H1 (cell line): ENCODE measurements around the gene LIPC. TPM values are rescaled to one million over a fixed set of nuclear protein-coding genes. Genes with fewer than 3 reads are reported as not detected.

Source experiments
- CTCF ChIA-PET: fragments of 300-600 bp; sonication (Branson Sonifier 250); formaldehyde crosslinking; loops from one replicate; lab custom pipeline; 2021; ENCODE audit not compliant: partially characterized antibody; lab: Charles Lee
- POLR2A ChIA-PET: fragments of 300-600 bp; sonication (Branson Sonifier 250); formaldehyde crosslinking; loops from one replicate; lab custom pipeline; 2021; ENCODE audit warnings: inconsistent platforms; ENCODE audit not compliant: partially characterized antibody; lab: Charles Lee
- DNase-seq, 2 experiments: peaks; one replicate each; pipeline versions ENCODE4 v3.0.0 to v3.0.0-alpha.2; 2010 to 2022; ENCODE audit warnings: low spot score in 2 of 2, low read depth in 1 of 2, mixed read lengths in 1 of 2
- FAIRE-seq: peaks from 2 replicates; lab custom pipeline; 2011; peaks lifted over from hg19 to GRCh38; lab: Jason Lieb, UNC
- H2AFZ ChIP-seq: 2 replicates; pipeline ENCODE4 v1.8.1; 2012; ENCODE audit warnings: low read length, inconsistent platforms
- H2AK5ac ChIP-seq: 2 replicates; pipeline ENCODE4 v1.6.1; 2013; ENCODE audit warnings: low read depth, low read length
- H2BK120ac ChIP-seq: replicated peaks from 2 replicates; pipeline ENCODE3; 2013; ENCODE audit warnings: low read depth, low read length, inconsistent platforms
- H2BK12ac ChIP-seq: 2 replicates; pipeline ENCODE4 v1.6.1; 2013; ENCODE audit warnings: low read depth, low read length
- H2BK15ac ChIP-seq: 2 replicates; pipeline ENCODE4 v1.6.1; 2013; ENCODE audit warnings: low read length
- H2BK20ac ChIP-seq: 2 replicates; pipeline ENCODE4 v1.6.1; 2013; ENCODE audit warnings: low read length
- H2BK5ac ChIP-seq: 2 replicates; pipeline ENCODE4 v1.6.1; 2013; ENCODE audit warnings: low read depth, low read length
- H3K14ac ChIP-seq: 2 replicates; pipeline ENCODE4 v1.6.1; 2013; ENCODE audit warnings: inconsistent platforms; ENCODE audit not compliant: insufficient read length
- H3K18ac ChIP-seq: 2 replicates; pipeline ENCODE4 v1.6.1; 2013; ENCODE audit warnings: low read length; ENCODE audit errors: extremely low read depth
- H3K23ac ChIP-seq: 2 replicates; pipeline ENCODE4 v1.6.1; 2013; ENCODE audit warnings: inconsistent platforms; ENCODE audit not compliant: insufficient read length
- H3K23me2 ChIP-seq: 2 replicates; pipeline ENCODE4 v1.6.1; 2013; ENCODE audit warnings: low read depth, low read length
- H3K27ac ChIP-seq: 2 replicates; pipeline ENCODE4 v1.6.1; 2011; ENCODE audit warnings: low read depth, low read length, inconsistent platforms
- H3K27me3 ChIP-seq, 4 experiments: replicated peaks in 1 of 4; 1 replicate in 1 of 4; 2 replicates in 3 of 4; pipeline versions ENCODE4 v1.6.1 to v1.8.1; 2011 to 2013; ENCODE audit warnings: low read length in 3 of 4, mild to moderate bottlenecking in 3 of 4, inconsistent platforms in 2 of 4, mixed read lengths in 2 of 4, moderate library complexity in 1 of 4; ENCODE audit not compliant: control insufficient read depth in 3 of 4, insufficient read depth in 3 of 4; ENCODE audit errors: extremely low read depth in 1 of 4
- H3K36me3 ChIP-seq, 4 experiments: 2 replicates each; pipeline versions ENCODE4 v1.6.1 to v1.8.1; 2011 to 2013; ENCODE audit warnings: mild to moderate bottlenecking in 4 of 4, low read length in 3 of 4, moderate library complexity in 2 of 4, control low read depth in 1 of 4, inconsistent platforms in 1 of 4; ENCODE audit not compliant: insufficient read depth in 4 of 4, control insufficient read depth in 2 of 4
- H3K4ac ChIP-seq: replicated peaks from 2 replicates; pipeline ENCODE3; 2013; ENCODE audit warnings: low read length, low read depth, mixed read lengths, inconsistent platforms; ENCODE audit not compliant: insufficient read length
- H3K4me1 ChIP-seq, 4 experiments: replicated peaks in 1 of 4; 1 replicate in 1 of 4; 2 replicates in 3 of 4; pipeline versions ENCODE4 v1.6.1 to v1.8.1; 2011 to 2013; ENCODE audit warnings: low read length in 3 of 4, inconsistent platforms in 2 of 4, mixed read lengths in 1 of 4; ENCODE audit not compliant: insufficient read depth in 4 of 4, control insufficient read depth in 3 of 4
- H3K4me2 ChIP-seq, 2 experiments: 2 replicates each; pipeline versions ENCODE4 v1.6.1 to v1.8.1; 2011 to 2013; ENCODE audit warnings: low read depth in 2 of 2, low read length in 2 of 2, control low read depth in 1 of 2, inconsistent platforms in 1 of 2, mild to moderate bottlenecking in 1 of 2; ENCODE audit not compliant: insufficient read depth in 1 of 2
- H3K4me3 ChIP-seq, 4 experiments: fragments of 200-600, 300-600 bp in 1 of 4; sonication (generic), shearing (Covaris generic), sonication (Bioruptor Twin) in 1 of 4; 2 replicates each; pipeline versions ENCODE4 v1.5.1 to v1.8.1; 2011 to 2016; ENCODE audit warnings: low read length in 4 of 4, low read depth in 3 of 4, control low read depth in 2 of 4, inconsistent platforms in 2 of 4, mild to moderate bottlenecking in 2 of 4, mixed read lengths in 1 of 4, moderate library complexity in 1 of 4; ENCODE audit not compliant: insufficient read depth in 2 of 4; ENCODE audit errors: extremely low read depth in 1 of 4
- H3K56ac ChIP-seq: replicated peaks from 2 replicates; pipeline ENCODE3; 2013; ENCODE audit warnings: low read depth, mild to moderate bottlenecking, mixed read lengths, low read length, inconsistent platforms; ENCODE audit not compliant: insufficient read length
- H3K79me1 ChIP-seq: 2 replicates; pipeline ENCODE4 v1.6.1; 2013; ENCODE audit warnings: low read depth, low read length, control low read depth
- H3K79me2 ChIP-seq, 2 experiments: 2 replicates each; pipeline versions ENCODE4 v1.6.1 to v1.8.1; 2012 to 2013; ENCODE audit warnings: low read length in 2 of 2, mild to moderate bottlenecking in 2 of 2, inconsistent platforms in 1 of 2; ENCODE audit not compliant: insufficient read depth in 2 of 2, control insufficient read depth in 1 of 2
- H3K9ac ChIP-seq, 4 experiments: replicated peaks in 1 of 4; 1 replicate in 1 of 4; 2 replicates in 3 of 4; pipeline versions ENCODE4 v1.6.1 to v1.8.1; 2011 to 2013; ENCODE audit warnings: low read depth in 3 of 4, low read length in 3 of 4, control low read depth in 2 of 4, mild to moderate bottlenecking in 2 of 4, moderate library complexity in 2 of 4, inconsistent platforms in 1 of 4; ENCODE audit errors: extremely low read depth in 1 of 4
- H3K9me3 ChIP-seq, 2 experiments: 2 replicates each; pipeline versions ENCODE4 v1.6.1 to v1.8.1; 2012 to 2013; ENCODE audit warnings: mild to moderate bottlenecking in 2 of 2, moderate library complexity in 2 of 2, control low read depth in 1 of 2, inconsistent platforms in 1 of 2, low read depth in 1 of 2, low read length in 1 of 2, mixed read lengths in 1 of 2; ENCODE audit not compliant: insufficient read depth in 2 of 2
- H4K20me1 ChIP-seq, 2 experiments: replicated peaks in 1 of 2; 2 replicates each; pipeline versions ENCODE3 to v1.8.1; 2011 to 2013; ENCODE audit warnings: inconsistent platforms in 2 of 2, low read length in 2 of 2, mild to moderate bottlenecking in 1 of 2; ENCODE audit not compliant: insufficient read depth in 2 of 2, control insufficient read depth in 1 of 2
- H4K5ac ChIP-seq: 2 replicates; pipeline ENCODE4 v1.6.1; 2013; ENCODE audit warnings: low read length, low read depth, mixed read lengths, inconsistent platforms; ENCODE audit not compliant: insufficient read length
- H4K8ac ChIP-seq: 2 replicates; pipeline ENCODE4 v1.8.0; 2013; ENCODE audit warnings: mild to moderate bottlenecking, moderate library complexity, low read length, inconsistent platforms; ENCODE audit not compliant: insufficient read depth; ENCODE audit errors: extremely low read depth
- H4K91ac ChIP-seq: replicated peaks from 2 replicates; pipeline ENCODE3; 2013; ENCODE audit warnings: low read length, mixed read lengths, inconsistent platforms; ENCODE audit not compliant: insufficient read length
- BACH1 ChIP-seq: IDR thresholded peaks from 2 replicates; pipeline ENCODE4 v1.6.1; 2012; ENCODE audit warnings: low read length, improper control_type of control experiment
- BRCA1 ChIP-seq: IDR thresholded peaks from 2 replicates; pipeline ENCODE4 v1.6.1; 2012; ENCODE audit warnings: low read depth, low read length, improper control_type of control experiment
- E2F6 ChIP-seq: IDR thresholded peaks from 2 replicates; pipeline ENCODE4 v1.6.1; 2012; ENCODE audit warnings: inconsistent platforms
- EGR1 ChIP-seq: IDR thresholded peaks from 2 replicates; pipeline ENCODE4 v1.6.1; 2011; ENCODE audit warnings: low read depth, low read length, borderline replicate concordance
- JUN ChIP-seq: IDR thresholded peaks from 2 replicates; pipeline ENCODE4 v1.6.1; 2011; ENCODE audit warnings: low read depth, mild to moderate bottlenecking, improper control_type of control experiment, low read length
- KDM4A ChIP-seq: IDR thresholded peaks from one replicate; pipeline ENCODE4 v1.7.1; 2012; ENCODE audit warnings: low read depth, mild to moderate bottlenecking, moderate library complexity, low read length, inconsistent platforms; ENCODE audit not compliant: severe bottlenecking
- MAFK ChIP-seq: IDR thresholded peaks from 2 replicates; pipeline ENCODE4 v1.6.1; 2012; ENCODE audit warnings: low read depth, mild to moderate bottlenecking, improper control_type of control experiment, low read length
- NRF1 ChIP-seq: IDR thresholded peaks from 2 replicates; pipeline ENCODE4 v1.6.1; 2011; ENCODE audit warnings: mild to moderate bottlenecking, low read depth, low read length, improper control_type of control experiment
- POLR2A ChIP-seq, 2 experiments: IDR thresholded peaks; 1 replicate in 1 of 2; 2 replicates in 1 of 2; pipeline ENCODE4 v1.6.1; 2011; ENCODE audit warnings: low read depth in 2 of 2, low read length in 2 of 2, mild to moderate bottlenecking in 2 of 2; ENCODE audit errors: control extremely low read depth in 1 of 2
- SIRT6 ChIP-seq: IDR thresholded peaks from one replicate; pipeline ENCODE4 v1.7.1; 2012; ENCODE audit warnings: low read length, inconsistent platforms
- SIX5 ChIP-seq: IDR thresholded peaks from 2 replicates; pipeline ENCODE4 v1.6.1; 2011; ENCODE audit warnings: mild to moderate bottlenecking, low read depth, low read length
- SRF ChIP-seq: IDR thresholded peaks from 2 replicates; pipeline ENCODE4 v1.6.1; 2011; ENCODE audit warnings: mild to moderate bottlenecking, low read depth, low read length, moderate library complexity
- TEAD4 ChIP-seq: IDR thresholded peaks from 2 replicates; pipeline ENCODE4 v1.6.1; 2012; ENCODE audit warnings: low read depth, low read length, inconsistent platforms, mixed read lengths
- WGBS, 2 experiments: shearing (Covaris generic) in 1 of 2; methylation state at CpG; one replicate each; pipeline versions ENCODE4 v1.1.6 to v1.1.7; 2013 to 2015; ENCODE audit warnings: low lambda C conversion rate in 2 of 2, mixed read lengths in 2 of 2, inconsistent platforms in 1 of 2, low coverage in 1 of 2, missing lambda C conversion rate in 1 of 2; ENCODE audit not compliant: insufficient replicate concordance in 2 of 2, insufficient coverage in 1 of 2, insufficient read length in 1 of 2; ENCODE audit errors: extremely low coverage in 1 of 2, missing lambda C conversion rate in 1 of 2; 5-methylcytosine and 5-hydroxymethylcytosine counted together
- polyA plus RNA-seq, 7 experiments: library from polyadenylated mRNA; depleted of rRNA in 3 of 7; stranded (reverse) in 5 of 7; unstranded in 2 of 7; fragments of >200 nt in 5 of 7; fragments of 200-250 nt in 2 of 7; gene quantifications; 1 replicate in 5 of 7; 2 replicates in 1 of 7; 4 replicates in 1 of 7; pipeline versions ENCODE4 v1.2.1 to v1.2.3, GENCODE V29; 2011 to 2013; ENCODE audit warnings: missing spikeins in 2 of 7, mixed read lengths in 2 of 7
- total RNA-seq: library from RNA; stranded (reverse); fragmentation: NEBNext Ultra II Directional; extraction: Animal tissue kit (Norgen Biotek cat#: 25700); gene quantifications from 2 replicates; pipeline ENCODE4 v1.2.1, GENCODE V29; 2021

Gene LIPC
- total and polyA plus RNA-seq, 2 of the 8 experiments (the other 6 are each of a cell fraction or from before 2014, with no cell fraction given), result not detected

DNA sequence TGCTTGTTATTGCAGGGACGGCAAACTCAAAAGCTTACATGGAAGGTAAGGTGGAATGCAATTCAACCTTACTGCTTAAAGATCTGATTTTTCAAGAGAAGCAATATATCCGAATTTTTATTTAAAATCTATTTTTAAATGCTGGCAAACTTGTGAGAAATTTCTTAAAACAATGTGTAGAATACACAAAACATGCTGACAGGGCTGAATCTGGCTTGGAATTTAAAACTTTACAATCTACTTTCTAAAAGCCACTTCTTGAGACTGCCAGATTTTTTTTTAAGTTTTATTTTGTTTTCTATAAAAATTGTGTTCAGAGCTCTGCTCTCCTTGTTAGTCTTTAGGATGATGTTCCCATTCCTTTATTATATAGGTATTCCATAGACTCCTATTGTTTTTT, 171.0 kb downstream of the LIPC start:
- Histone ChIP-seq H2BK5ac (no peak overlapping the region), H3K9me3 (no peaks in the 10 kb centered on the region), H3K36me3 (no peaks in the 10 kb centered on the region; a peak in 1 of 8 replicates), H3K9ac (no peak overlapping the region), H3K14ac (no peak overlapping the region), H3K56ac (no peak overlapping the region), H3K4me2 (no peak overlapping the region), H2AFZ (no peak overlapping the region), H3K23ac (no peak overlapping the region), H2BK12ac (no peak overlapping the region), H2AK5ac (no peak overlapping the region), H2BK20ac (no peak overlapping the region), H3K4ac (no peak overlapping the region)
- FAIRE-seq, result no peak
- CTCF ChIA-PET, result no interaction called here
- TF ChIP-seq JUN, result no peak
- no peak for TF ChIP-seq SIX5
- no peak for TF ChIP-seq BACH1
- no peak for TF ChIP-seq TEAD4
- TF ChIP-seq EGR1, result no peak
- TF ChIP-seq MAFK, result no peak
- TF ChIP-seq SRF, result no peak
- no peak for TF ChIP-seq E2F6
- TF ChIP-seq SIRT6, result no peak
- no peak for TF ChIP-seq BRCA1
- no peak for TF ChIP-seq NRF1
- no peak for TF ChIP-seq POLR2A (IDR thresholded peaks at IDR 0.05; ENCODE audit: control extremely low read depth in 1 of 2, low read depth in 2 of 2, low read length in 2 of 2)
- no peak for TF ChIP-seq KDM4A
- TF ChIP-seq, all 59 proteins: peak for 0
- Histone ChIP-seq H4K5ac (no peak overlapping the region), H3K18ac (no peak overlapping the region), H3K27me3 (no peaks in the 10 kb centered on the region), H3K4me1 (peaks cover 0 to 4% (median 0%) of the 10 kb centered on the region in 4 experiments; a peak in 2 of 7 replicates), H4K8ac (no peak overlapping the region), H4K20me1 (no peaks in the 10 kb centered on the region), H4K91ac (no peak overlapping the region), H3K79me1 (no peaks in the 10 kb centered on the region), H3K4me3 (no peak overlapping the region), H3K23me2 (no peaks in the 10 kb centered on the region), H3K27ac (no peak overlapping the region), H2BK15ac (no peak overlapping the region), H2BK120ac (no peak overlapping the region), H3K79me2 (no peaks in the 10 kb centered on the region)
- no peak for DNase-seq
- POLR2A ChIA-PET, result interaction anchor here (0.7 kb wide), 1 partner anchor 28 kb away, joined by 3 read pairs; no protein-coding TSS in a partner anchor
- WGBS, 2 experiments, result 82% methylated on average over 2 of the region's 2 CpGs; no CpG with 5 or more reads in 1 of the 2 experiments
